Osteocyte (in vitro differentiated cells): Measurements from ENCODE around the gene SYK. TPM values are rescaled to one million over a fixed set of nuclear protein-coding genes. Genes with fewer than 3 reads are reported as not detected.
"Not testable (repeated sequence)": the region's sequence is repeated elsewhere in the genome, so short reads cannot be mapped to it uniquely, and the experiment has no call there.

Source experiments
- DNase-seq: peaks from one replicate; pipeline ENCODE4 v3.0.0; 2021; ENCODE audit warnings: mixed read lengths; ENCODE audit not compliant: unreplicated experiment; ENCODE audit errors: extremely low spot score
- H3K27ac Mint-ChIP-seq: one replicate; pipeline ENCODE4 v1.8.0; 2021; ENCODE audit warnings: mild to moderate bottlenecking, mixed read lengths; ENCODE audit not compliant: unreplicated experiment
- H3K27me3 Mint-ChIP-seq: one replicate; pipeline ENCODE4 v1.8.0; 2021; ENCODE audit warnings: mixed read lengths; ENCODE audit not compliant: unreplicated experiment
- H3K36me3 Mint-ChIP-seq: one replicate; pipeline ENCODE4 v1.8.0; 2021; ENCODE audit warnings: mixed read lengths; ENCODE audit not compliant: unreplicated experiment
- H3K4me1 Mint-ChIP-seq: one replicate; pipeline ENCODE4 v1.8.0; 2021; ENCODE audit warnings: mixed read lengths; ENCODE audit not compliant: unreplicated experiment
- H3K4me3 Mint-ChIP-seq: one replicate; pipeline ENCODE4 v1.8.0; 2021; ENCODE audit warnings: mild to moderate bottlenecking, moderate library complexity, mixed read lengths; ENCODE audit not compliant: unreplicated experiment
- H3K9me3 Mint-ChIP-seq: one replicate; pipeline ENCODE4 v1.8.0; 2021; ENCODE audit warnings: mixed read lengths; ENCODE audit not compliant: unreplicated experiment
- total RNA-seq: library from RNA; stranded (reverse); gene quantifications from 2 replicates; pipeline ENCODE4 v1.2.1, GENCODE V29; 2021
- TF ChIP-seq, protein P1 (sequence below): fragments of 200-600 bp; sonication (generic); IDR thresholded peaks from 2 replicates; pipeline ENCODE4 v1.5.0; 2021; ENCODE audit warnings: antibody characterized with exemption, mild to moderate bottlenecking, moderate library complexity

SYK gene
- total RNA-seq, 1 donor from 2014 or later: not detected

DNA sequence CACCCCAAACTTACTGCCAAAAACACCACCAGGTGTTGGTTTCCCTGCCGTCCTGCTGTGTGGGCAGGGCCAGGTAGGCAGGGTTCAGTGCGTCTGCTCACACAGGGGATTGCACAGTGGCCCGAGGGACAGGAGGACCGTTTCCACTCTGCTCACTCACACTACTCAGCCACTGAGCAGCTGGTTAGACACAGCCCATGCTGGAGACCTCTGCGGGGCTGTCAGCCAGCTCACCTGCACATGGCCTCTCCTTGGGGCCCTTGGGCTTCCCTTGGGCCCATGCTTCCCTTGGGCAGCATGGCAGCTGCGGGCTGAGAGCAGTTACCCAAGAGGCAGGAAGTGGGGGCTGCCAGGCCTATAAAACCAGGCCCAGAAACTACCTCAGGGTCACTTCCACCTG lies 79.0 kb downstream of the SYK start:
- no peak overlapping the region for H3K4me3 Mint-ChIP-seq
- no peaks in the 10 kb centered on the region for H3K4me1 Mint-ChIP-seq
- peaks cover 9% of the 10 kb centered on the region for H3K9me3 Mint-ChIP-seq
- no peaks in the 10 kb centered on the region for H3K36me3 Mint-ChIP-seq
- DNase-seq: peak; percentile 73
- H3K27me3 Mint-ChIP-seq: peaks cover 26% of the 10 kb centered on the region
- TF ChIP-seq, protein P1, sequence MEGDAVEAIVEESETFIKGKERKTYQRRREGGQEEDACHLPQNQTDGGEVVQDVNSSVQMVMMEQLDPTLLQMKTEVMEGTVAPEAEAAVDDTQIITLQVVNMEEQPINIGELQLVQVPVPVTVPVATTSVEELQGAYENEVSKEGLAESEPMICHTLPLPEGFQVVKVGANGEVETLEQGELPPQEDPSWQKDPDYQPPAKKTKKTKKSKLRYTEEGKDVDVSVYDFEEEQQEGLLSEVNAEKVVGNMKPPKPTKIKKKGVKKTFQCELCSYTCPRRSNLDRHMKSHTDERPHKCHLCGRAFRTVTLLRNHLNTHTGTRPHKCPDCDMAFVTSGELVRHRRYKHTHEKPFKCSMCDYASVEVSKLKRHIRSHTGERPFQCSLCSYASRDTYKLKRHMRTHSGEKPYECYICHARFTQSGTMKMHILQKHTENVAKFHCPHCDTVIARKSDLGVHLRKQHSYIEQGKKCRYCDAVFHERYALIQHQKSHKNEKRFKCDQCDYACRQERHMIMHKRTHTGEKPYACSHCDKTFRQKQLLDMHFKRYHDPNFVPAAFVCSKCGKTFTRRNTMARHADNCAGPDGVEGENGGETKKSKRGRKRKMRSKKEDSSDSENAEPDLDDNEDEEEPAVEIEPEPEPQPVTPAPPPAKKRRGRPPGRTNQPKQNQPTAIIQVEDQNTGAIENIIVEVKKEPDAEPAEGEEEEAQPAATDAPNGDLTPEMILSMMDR: no peak
- H3K27ac Mint-ChIP-seq: no peak overlapping the region

DNA sequence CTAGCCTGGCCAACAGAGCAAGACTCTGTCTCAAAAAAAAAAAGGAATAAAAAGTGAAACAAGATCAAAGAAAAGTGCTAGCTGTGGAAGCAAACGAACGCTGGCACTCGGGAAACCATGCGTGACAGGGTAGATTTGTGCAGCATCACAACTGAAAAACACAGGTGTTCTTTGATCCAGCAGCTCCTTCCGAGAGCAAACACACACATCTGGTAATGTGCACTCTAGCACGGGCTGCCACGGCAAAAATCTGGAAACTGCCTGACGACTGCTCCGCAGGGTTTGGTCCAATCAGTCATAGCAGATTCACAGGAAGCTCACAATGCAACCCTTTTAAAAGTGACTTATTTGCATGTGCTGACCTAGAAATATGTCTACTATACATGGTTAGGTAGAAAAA lies 80.0 kb downstream of the SYK start:
- no peak overlapping the region for H3K4me3 Mint-ChIP-seq
- no peak overlapping the region for H3K27ac Mint-ChIP-seq
- DNase-seq: peak; percentile 56
- no peaks in the 10 kb centered on the region for H3K36me3 Mint-ChIP-seq
- peaks cover 15% of the 10 kb centered on the region for H3K9me3 Mint-ChIP-seq
- peaks cover 30% of the 10 kb centered on the region for H3K27me3 Mint-ChIP-seq
- TF ChIP-seq, protein P1: no peak
- no peaks in the 10 kb centered on the region for H3K4me1 Mint-ChIP-seq

DNA sequence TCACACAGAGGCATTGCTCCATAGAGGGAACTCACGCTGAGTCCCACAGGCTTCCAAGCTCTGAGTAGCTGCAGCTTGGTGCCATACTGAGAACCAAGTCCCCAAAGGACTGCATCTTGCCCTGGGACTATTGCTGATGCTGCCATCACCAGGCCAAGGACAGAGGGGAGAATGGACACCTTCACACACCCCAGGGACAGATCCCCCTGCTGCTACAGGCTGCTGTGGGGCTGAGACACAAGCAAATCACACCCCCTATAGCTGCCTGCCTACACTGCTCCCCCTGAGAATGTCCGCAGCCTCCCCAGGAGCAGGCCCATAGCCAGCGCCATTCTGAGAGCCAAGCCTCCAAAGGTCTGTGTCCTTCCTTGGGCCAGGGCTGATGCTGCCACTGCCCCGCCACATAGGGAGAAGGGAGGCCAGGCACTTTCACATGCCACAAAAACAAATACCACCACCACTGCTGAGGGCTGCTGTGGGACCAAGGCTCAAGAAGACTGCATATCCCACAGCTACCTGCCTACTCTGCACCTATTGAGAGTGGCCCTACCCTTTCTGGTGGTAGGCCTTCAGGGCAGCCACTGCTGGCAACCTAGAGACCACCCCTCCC lies 81.5 kb downstream of the SYK start:
- Mint-ChIP-seq H3K4me1 (no peaks in the 10 kb centered on the region), H3K36me3 (no peaks in the 10 kb centered on the region), H3K4me3 (no peak overlapping the region), H3K27ac (no peak overlapping the region), H3K27me3 (peaks cover 31% of the 10 kb centered on the region), H3K9me3 (peaks cover 15% of the 10 kb centered on the region)
- peak; percentile 57 for DNase-seq
- TF ChIP-seq, protein P1: no peak

DNA sequence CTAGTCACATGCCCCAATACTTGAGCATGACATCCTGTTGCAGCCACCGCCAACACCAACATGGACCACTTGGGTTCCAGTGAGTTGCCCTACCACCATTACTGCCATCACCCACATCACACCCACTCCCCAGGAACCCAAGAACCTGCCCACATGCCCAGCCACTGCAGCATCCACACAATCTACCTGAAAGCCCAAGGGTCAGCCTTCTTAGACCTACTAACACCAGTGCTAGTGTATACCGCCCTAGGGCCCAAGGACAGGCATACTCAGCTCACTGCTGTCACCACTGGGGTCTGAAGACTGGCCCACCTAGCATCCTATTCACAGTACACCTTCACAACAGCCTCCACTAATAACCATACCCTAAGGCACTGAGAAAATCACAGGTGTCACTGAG lies 82.0 kb downstream of the SYK start:
- Mint-ChIP-seq H3K27ac (no peak overlapping the region), H3K4me3 (no peak overlapping the region), H3K36me3 (no peaks in the 10 kb centered on the region), H3K9me3 (peaks cover 15% of the 10 kb centered on the region), H3K4me1 (no peaks in the 10 kb centered on the region), H3K27me3 (peaks cover 36% of the 10 kb centered on the region)
- DNase-seq: peak; percentile 57
- TF ChIP-seq, protein P1: no peak

DNA sequence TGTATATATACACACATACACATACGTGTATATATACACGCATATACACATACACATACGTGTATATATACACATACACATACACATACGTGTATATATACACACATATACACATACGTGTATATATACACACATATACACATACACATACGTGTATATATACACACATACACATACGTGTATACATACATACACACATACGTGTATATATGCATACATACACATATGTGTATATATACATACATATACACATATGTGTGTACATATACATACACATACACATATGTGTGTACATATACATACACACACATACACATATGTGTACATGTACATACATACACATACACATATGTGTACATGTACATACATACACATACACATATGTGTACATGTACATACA lies 82.6 kb downstream of the SYK start:
- Mint-ChIP-seq H3K27me3 (peaks cover 41% of the 10 kb centered on the region), H3K4me3 (no peak overlapping the region), H3K4me1 (no peaks in the 10 kb centered on the region), H3K27ac (no peak overlapping the region), H3K36me3 (no peaks in the 10 kb centered on the region), H3K9me3 (peaks cover 15% of the 10 kb centered on the region)
- DNase-seq: no peak
- TF ChIP-seq, protein P1: no peak

DNA sequence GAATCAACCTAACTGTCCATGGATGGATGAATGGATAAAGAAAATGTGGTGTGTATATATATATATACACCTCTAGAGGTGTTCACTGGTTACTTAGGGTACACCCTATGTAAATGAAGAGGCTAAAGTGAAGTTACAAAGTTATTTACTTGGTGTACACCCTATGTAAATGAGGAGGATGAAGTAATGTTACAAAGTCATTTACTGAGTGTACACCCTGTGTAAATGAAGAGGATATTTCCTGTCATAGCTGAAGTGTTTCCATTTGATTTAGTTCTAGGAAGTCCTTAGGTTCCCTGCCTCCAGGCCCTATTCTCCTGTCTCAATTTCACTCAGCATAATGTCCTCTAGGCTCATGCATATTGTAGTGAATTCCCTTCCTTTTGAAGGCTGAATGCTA lies 85.2 kb downstream of the SYK start:
- H3K36me3 Mint-ChIP-seq, DNase-seq, H3K4me3 Mint-ChIP-seq, H3K4me1 Mint-ChIP-seq, H3K27ac Mint-ChIP-seq: not testable (repeated sequence)
- Mint-ChIP-seq H3K27me3 (peaks cover 49% of the 10 kb centered on the region), H3K9me3 (peaks cover 15% of the 10 kb centered on the region)
